Vagina (tissue), 2 donors: ENCODE data around the gene CD226. TPM values are rescaled to one million over a fixed set of nuclear protein-coding genes. Genes with fewer than 3 reads are reported as not detected.

Source experiments
- DNase-seq, 2 donors: peaks; one replicate each; pipeline ENCODE4 v3.0.0-alpha.2; 2017; ENCODE audit errors: extremely low spot score in 2 of 2
- H3K27ac ChIP-seq: fragments of 200-600 bp; sonication (generic); one replicate; pipeline ENCODE4 v1.5.1; 2019
- H3K27me3 ChIP-seq: fragments of 200-600 bp; sonication (generic); one replicate; pipeline ENCODE4 v1.5.1; 2019
- H3K36me3 ChIP-seq, 2 donors: fragments of 200-600 bp; sonication (generic); one replicate each; pipeline ENCODE4 v1.5.1; 2017 to 2019
- H3K4me1 ChIP-seq: fragments of 200-600 bp; sonication (generic); one replicate; pipeline ENCODE4 v1.5.1; 2019
- H3K4me3 ChIP-seq, 2 donors: fragments of 200-600 bp; sonication (generic); 1 replicate in 1 of 2; 2 replicates in 1 of 2; pipeline ENCODE4 v1.5.1; 2016 to 2019
- H3K9me3 ChIP-seq: fragments of 200-600 bp; sonication (generic); one replicate; pipeline ENCODE4 v1.5.1; 2019
- CTCF ChIP-seq, 3 experiments: fragments of 450-650 bp in 2 of 3; fragments of 200-600 bp in 1 of 3; sonication (generic) in 1 of 3; IDR thresholded peaks; one replicate each; pipeline ENCODE4 v1.5.1; 2017 to 2019; ENCODE audit warnings: antibody characterized with exemption in 3 of 3, mild to moderate bottlenecking in 2 of 3, moderate library complexity in 2 of 3
- POLR2A ChIP-seq, 2 donors: fragments of 450-650 bp; IDR thresholded peaks; one replicate each; pipeline ENCODE4 v1.6.1; 2017; ENCODE audit warnings: antibody characterized with exemption in 2 of 2, mild to moderate bottlenecking in 2 of 2, moderate library complexity in 2 of 2
- POLR2AphosphoS5 ChIP-seq, 2 donors: sonication (generic); formaldehyde crosslinking; IDR thresholded peaks; one replicate each; pipeline ENCODE4 v1.9.0; 2017; ENCODE audit warnings: antibody characterized with exemption in 2 of 2, mild to moderate bottlenecking in 2 of 2, low read depth in 1 of 2; ENCODE audit not compliant: insufficient read depth in 1 of 2
- intact Hi-C: fragments of 100-400 bp; cut with DNase I; formaldehyde crosslinking; loops from one replicate; pipeline ENCODE4 v1.15.1; 2023
- total RNA-seq: library from RNA; depleted of rRNA; stranded (reverse); fragments of >200 nt; gene quantifications from one replicate; pipeline ENCODE4 v1.2.3, GENCODE V29; 2016

CD226 gene
- total RNA-seq, 1 donor from 2014 or later = 6.4 TPM

- Histone ChIP-seq H3K4me3 (no peak overlapping the region), H3K4me1 (peaks cover 14% of the 10 kb centered on the region), H3K36me3 (no peaks in the 10 kb centered on the region), H3K27me3 (no peaks in the 10 kb centered on the region), H3K27ac (no peak overlapping the region), H3K9me3 (no peaks in the 10 kb centered on the region)
- no peak for DNase-seq
- TF ChIP-seq CTCF (IDR thresholded peaks at IDR 0.05) = no peak
- TF ChIP-seq POLR2AphosphoS5 (IDR thresholded peaks at IDR 0.05; ENCODE audit: insufficient read depth in 1 of 2, low read depth in 1 of 2) = no peak
- TF ChIP-seq POLR2A (IDR thresholded peaks at IDR 0.05) = no peak
- intact Hi-C loops = no loop called here
Observed at GRCh38 chr18:69953191-69953590, 5.5 kb upstream of the CD226 start.

GRCh38 chr18:69951182-69951581 is 3.5 kb upstream of the CD226 start:
- DNase-seq = no peak
- no peak overlapping the region for H3K4me3 ChIP-seq
- H3K9me3 ChIP-seq = no peaks in the 10 kb centered on the region
- H3K4me1 ChIP-seq = peaks cover 14% of the 10 kb centered on the region
- intact Hi-C loops = no loop called here
- TF ChIP-seq POLR2A (IDR thresholded peaks at IDR 0.05) = no peak
- TF ChIP-seq POLR2AphosphoS5 (IDR thresholded peaks at IDR 0.05; ENCODE audit: insufficient read depth in 1 of 2, low read depth in 1 of 2) = no peak
- no peak overlapping the region for H3K27ac ChIP-seq
- no peaks in the 10 kb centered on the region for H3K27me3 ChIP-seq
- no peaks in the 10 kb centered on the region for H3K36me3 ChIP-seq

- H3K4me1 ChIP-seq = peaks cover 4% of the 10 kb centered on the region
- no peaks in the 10 kb centered on the region for H3K27me3 ChIP-seq
- no peaks in the 10 kb centered on the region for H3K36me3 ChIP-seq
- no peaks in the 10 kb centered on the region for H3K9me3 ChIP-seq
- intact Hi-C loops = no loop called here
- TF ChIP-seq POLR2AphosphoS5 (IDR thresholded peaks at IDR 0.05; ENCODE audit: insufficient read depth in 1 of 2, low read depth in 1 of 2) = no peak
- TF ChIP-seq CTCF (IDR thresholded peaks at IDR 0.05) = no peak
- no peak for TF ChIP-seq POLR2A (IDR thresholded peaks at IDR 0.05)
- H3K27ac ChIP-seq = no peak overlapping the region
- no peak overlapping the region for H3K4me3 ChIP-seq
- no peak for DNase-seq
Observed at GRCh38 chr18:69949538-69949936, 1.9 kb upstream of the CD226 start.

- intact Hi-C loops = no loop called here
- TF ChIP-seq CTCF (IDR thresholded peaks at IDR 0.05) = no peak
- no peak for TF ChIP-seq POLR2AphosphoS5 (IDR thresholded peaks at IDR 0.05; ENCODE audit: insufficient read depth in 1 of 2, low read depth in 1 of 2)
- no peak for TF ChIP-seq POLR2A (IDR thresholded peaks at IDR 0.05)
- Histone ChIP-seq H3K27me3 (no peaks in the 10 kb centered on the region), H3K9me3 (no peaks in the 10 kb centered on the region), H3K27ac (no peak overlapping the region), H3K4me3 (no peak overlapping the region), H3K36me3 (no peaks in the 10 kb centered on the region), H3K4me1 (no peaks in the 10 kb centered on the region)
- no peak for DNase-seq
Observed at GRCh38 chr18:69948919-69949537, 1.4 kb upstream of the CD226 start.

- intact Hi-C loops = no loop called here
- DNase-seq = no peak
- Histone ChIP-seq H3K4me3 (no peak overlapping the region), H3K27ac (no peak overlapping the region), H3K4me1 (no peaks in the 10 kb centered on the region), H3K9me3 (no peaks in the 10 kb centered on the region), H3K27me3 (no peaks in the 10 kb centered on the region), H3K36me3 (no peaks in the 10 kb centered on the region)
- no peak for TF ChIP-seq POLR2AphosphoS5 (IDR thresholded peaks at IDR 0.05; ENCODE audit: insufficient read depth in 1 of 2, low read depth in 1 of 2)
- TF ChIP-seq CTCF (IDR thresholded peaks at IDR 0.05) = no peak
- no peak for TF ChIP-seq POLR2A (IDR thresholded peaks at IDR 0.05)
Observed at GRCh38 chr18:69948256-69948655, 583 bp upstream of the CD226 start.
